Measurements from ENCODE around the gene PNMA6F. TPM values are rescaled to one million over a fixed set of nuclear protein-coding genes. Genes with fewer than 3 reads are reported as not detected.

PNMA6F gene
- total RNA-seq, 4 donors from 2014 or later = not detected

- Histone ChIP-seq H3K27me3 (no peaks in the 10 kb centered on the region), H3K36me3 (no peaks in the 10 kb centered on the region), H3K4me1 (no peaks in the 10 kb centered on the region), H3K9me3 (no peaks in the 10 kb centered on the region), H3K27ac (no peak overlapping the region), H3K4me3 (no peak overlapping the region)
- DNase-seq (ENCODE audit: low spot score in 2 of 2) = no peak
- TF ChIP-seq POLR2A (IDR thresholded peaks at IDR 0.05) = no peak
- no peak for TF ChIP-seq EP300 (IDR thresholded peaks at IDR 0.05)
- TF ChIP-seq POLR2AphosphoS5 (IDR thresholded peaks at IDR 0.05) = no peak
- no peak for TF ChIP-seq CTCF (IDR thresholded peaks at IDR 0.05)
- WGBS = 66% methylated on average over 9 of the region's 9 CpGs
These were observed 16.4 kb downstream of the PNMA6F start for GRCh38 chrX:153304988-153305736.

- no peaks in the 10 kb centered on the region for H3K36me3 ChIP-seq
- 63% methylated on average over 12 of the region's 12 CpGs for WGBS
- no peak overlapping the region for H3K4me3 ChIP-seq
- no peak for DNase-seq (ENCODE audit: low spot score in 2 of 2)
- H3K9me3 ChIP-seq = no peaks in the 10 kb centered on the region
- H3K27me3 ChIP-seq = no peaks in the 10 kb centered on the region
- TF ChIP-seq CTCF (IDR thresholded peaks at IDR 0.05) (no peak), POLR2AphosphoS5 (IDR thresholded peaks at IDR 0.05) (no peak), EP300 (IDR thresholded peaks at IDR 0.05) (no peak), POLR2A (IDR thresholded peaks at IDR 0.05) (no peak)
- H3K4me1 ChIP-seq = no peaks in the 10 kb centered on the region
- H3K27ac ChIP-seq = no peak overlapping the region
These were observed 18.0 kb downstream of the PNMA6F start for GRCh38 chrX:153303276-153304262.

- H3K9me3 ChIP-seq = no peaks in the 10 kb centered on the region
- no peaks in the 10 kb centered on the region for H3K36me3 ChIP-seq
- H3K4me1 ChIP-seq = no peaks in the 10 kb centered on the region
- no peak for DNase-seq (ENCODE audit: low spot score in 2 of 2)
- H3K27ac ChIP-seq = no peak overlapping the region
- 66% methylated on average over 4 of the region's 4 CpGs for WGBS
- H3K27me3 ChIP-seq = no peaks in the 10 kb centered on the region
- H3K4me3 ChIP-seq = no peak overlapping the region
- TF ChIP-seq POLR2A (IDR thresholded peaks at IDR 0.05) = no peak
- no peak for TF ChIP-seq POLR2AphosphoS5 (IDR thresholded peaks at IDR 0.05)
- no peak for TF ChIP-seq CTCF (IDR thresholded peaks at IDR 0.05)
- no peak for TF ChIP-seq EP300 (IDR thresholded peaks at IDR 0.05)
These were observed 18.8 kb downstream of the PNMA6F start for GRCh38 chrX:153302796-153303195.

- TF ChIP-seq POLR2AphosphoS5 (IDR thresholded peaks at IDR 0.05) (no peak), CTCF (IDR thresholded peaks at IDR 0.05) (no peak), EP300 (IDR thresholded peaks at IDR 0.05) (no peak), POLR2A (IDR thresholded peaks at IDR 0.05) (no peak)
- H3K27ac ChIP-seq = no peak overlapping the region
- WGBS = 69% methylated on average over 3 of the region's 3 CpGs
These were observed 19.8 kb downstream of the PNMA6F start for GRCh38 chrX:153301746-153302145.

GRCh38 chrX:153299855-153300254 is 21.7 kb downstream of the PNMA6F start:
- WGBS = 50% methylated on average over 5 of the region's 5 CpGs
- Histone ChIP-seq H3K4me3 (no peak overlapping the region), H3K9me3 (no peaks in the 10 kb centered on the region), H3K27me3 (no peaks in the 10 kb centered on the region), H3K36me3 (no peaks in the 10 kb centered on the region), H3K4me1 (no peaks in the 10 kb centered on the region), H3K27ac (no peak overlapping the region)
- TF ChIP-seq CTCF (IDR thresholded peaks at IDR 0.05) (no peak), POLR2A (IDR thresholded peaks at IDR 0.05) (no peak)
- no peak for DNase-seq (ENCODE audit: low spot score in 2 of 2)

More at GRCh38 chrX:153301746-153302145, 19.8 kb downstream of the PNMA6F start:
- H3K9me3 ChIP-seq = no peaks in the 10 kb centered on the region
- no peak for DNase-seq (ENCODE audit: low spot score in 2 of 2)
- H3K36me3 ChIP-seq = no peaks in the 10 kb centered on the region
- H3K4me3 ChIP-seq = no peak overlapping the region
- H3K4me1 ChIP-seq = no peaks in the 10 kb centered on the region
- no peaks in the 10 kb centered on the region for H3K27me3 ChIP-seq

All from suprapubic skin (tissue), 4 donors.